GM21737 (cell line): Measurements from ENCODE around the gene C17orf58.
A peak's percentile ranks its signal among the peaks of the same experiment; 100 is the strongest.
"Not testable (repeated sequence)": the region's sequence is repeated elsewhere in the genome, so short reads cannot be mapped to it uniquely, and the experiment has no call there.

Experiments
- ATAC-seq: cut with Tn5 transposase; IDR thresholded peaks from one replicate; pipeline ENCODE4 v1.9.1; 2021; ENCODE audit warnings: mild to moderate bottlenecking, moderate library complexity; ENCODE audit not compliant: unreplicated experiment

The C17orf58 gene

GRCh38 chr17:67996301-67997171 is at the start of gene C17orf58:
C17orf58 (minus strand) TSS chr17:67996469; CDS start chr17:67996198, 271 bp downstream.
- ATAC-seq, result not testable (repeated sequence)

DNA sequence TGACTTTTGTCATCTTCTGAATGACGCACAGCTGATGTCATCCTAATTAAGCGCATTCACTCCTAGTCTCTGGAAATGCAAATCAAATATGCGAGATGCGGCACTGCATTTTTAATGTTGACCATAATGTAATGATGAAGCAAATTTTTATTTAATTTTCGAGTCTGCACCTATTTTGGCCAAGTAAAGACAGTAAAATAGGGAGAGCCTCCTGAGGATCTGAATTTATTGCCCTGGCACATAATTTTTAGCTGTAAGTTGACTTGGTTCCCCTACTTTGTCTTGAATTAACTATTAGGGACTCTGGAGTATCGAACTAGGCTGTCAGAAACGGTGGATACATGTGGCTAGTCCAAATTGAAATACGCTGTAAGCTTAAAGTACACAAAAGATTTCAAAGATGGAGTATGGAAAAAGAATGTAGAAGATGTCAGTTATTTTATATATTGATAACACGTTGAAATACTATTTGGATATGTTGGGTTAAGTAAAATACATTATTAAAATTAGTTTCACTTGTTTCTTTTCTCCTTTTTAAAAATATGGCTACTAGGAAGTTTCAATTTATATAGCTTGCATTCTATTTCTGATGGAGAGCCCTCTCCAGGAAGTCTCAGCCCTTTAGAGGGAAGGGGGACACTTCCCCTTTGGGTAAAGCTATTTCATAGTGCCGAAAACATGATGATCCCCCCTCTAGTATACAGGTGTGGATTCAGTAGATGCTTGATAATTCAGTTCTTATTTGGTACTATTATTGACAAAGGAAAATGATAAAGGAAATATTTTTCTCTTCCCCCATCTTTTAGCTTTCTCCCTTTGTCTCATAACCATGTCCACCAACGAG is 40.3 kb upstream of the C17orf58 start:
- no peak for ATAC-seq

- peak; percentile 89 for ATAC-seq
These were observed 39.4 kb upstream of the C17orf58 start, which contains the start of gene KPNA2 for GRCh38 chr17:68035523-68036303. KPNA2 (plus strand) TSS chr17:68035735; CDS start chr17:68037133, 1,398 bp downstream.

DNA sequence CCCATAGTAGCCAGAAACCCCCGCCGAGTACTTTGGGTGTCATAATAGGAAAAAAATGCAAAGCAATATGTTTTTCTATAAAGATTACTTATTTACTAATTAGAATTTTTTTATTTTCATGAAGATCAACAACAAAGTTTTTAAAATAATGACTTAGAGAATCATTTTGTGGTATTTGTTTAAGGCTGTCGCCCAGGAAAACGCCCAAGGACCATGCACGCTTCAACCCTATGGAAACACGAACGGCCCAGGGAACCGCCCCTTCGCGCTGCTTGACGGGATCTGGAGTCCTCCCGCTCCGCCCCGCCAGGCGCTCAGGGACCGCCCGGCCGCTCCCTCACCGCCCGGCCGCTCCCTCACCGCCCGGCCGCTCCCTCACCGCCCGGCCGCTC is 38.9 kb upstream of the C17orf58 start:
- peak; percentile 88 for ATAC-seq

- ATAC-seq, result no peak
These were observed 38.1 kb upstream of the C17orf58 start for GRCh38 chr17:68034452-68034776.

- ATAC-seq, result no peak
These were observed 37.6 kb upstream of the C17orf58 start for GRCh38 chr17:68033636-68034451.

- no peak for ATAC-seq
These were observed 33.4 kb upstream of the C17orf58 start for GRCh38 chr17:68029512-68030215.

- ATAC-seq, result not testable (repeated sequence)
These were observed 26.3 kb upstream of the C17orf58 start for GRCh38 chr17:68022547-68022946.

DNA sequence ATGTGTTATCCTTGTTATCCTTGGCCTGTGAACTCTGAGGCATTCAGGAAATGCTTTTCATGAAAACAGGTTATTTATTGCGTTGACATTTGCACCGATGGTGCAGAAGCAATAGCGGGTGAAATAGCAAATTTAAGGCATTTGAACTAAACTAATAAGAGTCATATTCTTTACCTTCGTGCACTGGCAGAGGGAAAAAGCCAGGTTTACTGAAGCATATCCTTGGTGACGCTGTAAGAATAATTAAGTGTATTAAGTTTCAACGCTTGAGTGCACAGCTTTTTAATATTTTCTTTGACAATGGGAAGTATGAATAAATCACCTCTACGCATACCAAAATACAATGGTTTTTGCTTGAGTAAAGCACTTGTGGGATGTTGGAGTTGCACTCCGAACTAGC is 25.7 kb upstream of the C17orf58 start:
- ATAC-seq, result no peak

- not testable (repeated sequence) for ATAC-seq
These were observed 24.5 kb upstream of the C17orf58 start for GRCh38 chr17:68020791-68021190.

GRCh38 chr17:68020409-68020756 is 24.1 kb upstream of the C17orf58 start:
- ATAC-seq, result peak; percentile 5

- peak; percentile 91 for ATAC-seq
These were observed 23.6 kb upstream of the C17orf58 start for GRCh38 chr17:68019675-68020408.

DNA sequence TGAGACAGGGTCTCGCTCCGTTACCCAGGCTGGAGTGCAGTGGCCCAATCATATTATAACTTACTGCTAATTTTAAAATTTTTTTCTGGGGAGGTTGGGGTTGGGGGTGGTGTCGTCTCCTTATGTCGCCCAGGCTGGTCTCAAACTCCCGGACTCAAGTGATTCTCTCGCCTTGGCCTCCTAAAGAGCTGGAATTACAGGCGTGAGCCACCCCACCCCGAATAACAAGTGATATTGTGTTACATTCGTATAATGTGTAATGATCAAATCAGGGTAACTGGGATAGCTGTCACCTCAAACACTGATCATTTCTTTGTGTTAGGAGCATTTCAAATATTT is 23.0 kb upstream of the C17orf58 start:
- no peak for ATAC-seq

- ATAC-seq, result not testable (repeated sequence)
These were observed 22.2 kb upstream of the C17orf58 start for GRCh38 chr17:68018493-68018892.

- ATAC-seq, result no peak
These were observed 20.6 kb upstream of the C17orf58 start for GRCh38 chr17:68016838-68017237.

- ATAC-seq, result no peak
These were observed 18.9 kb upstream of the C17orf58 start for GRCh38 chr17:68015081-68015723.

DNA sequence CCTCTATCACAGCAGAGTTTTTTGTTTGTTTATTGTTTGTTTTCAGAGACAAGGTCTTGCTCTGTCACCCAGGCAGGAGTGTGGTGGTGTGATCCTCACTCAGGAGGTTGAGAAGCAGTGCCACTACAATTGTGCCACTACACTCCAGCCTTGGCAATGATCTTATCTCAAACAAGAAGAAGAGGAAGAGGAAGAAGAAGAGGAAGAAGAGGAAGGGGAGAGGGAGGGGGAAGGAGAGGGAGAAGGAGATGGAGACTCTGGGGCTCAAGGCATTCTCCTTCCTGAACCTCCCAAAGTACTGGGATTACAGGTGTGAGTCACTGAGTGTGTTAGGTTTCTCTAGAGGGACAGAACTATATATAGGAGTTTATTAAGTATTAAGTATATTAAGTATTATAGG is 17.1 kb upstream of the C17orf58 start:
- no peak for ATAC-seq

GRCh38 chr17:68011199-68011665 is 15.0 kb upstream of the C17orf58 start:
- no peak for ATAC-seq
